Esophagus mucosa (tissue), 1 donor: ENCODE results near the gene CCDC171. TPM values are rescaled to one million over a fixed set of nuclear protein-coding genes. Genes with fewer than 3 reads are reported as not detected.

Experiments
- ATAC-seq: fragments of 200-7000 bp; cut with Tn5 transposase; one replicate; pipeline ENCODE4 v1.9.1; 2020
- total RNA-seq: library from RNA; stranded (reverse); gene quantifications from one replicate; pipeline ENCODE4 v1.2.4, GENCODE V29; 2023
- donor health status: DM: yes; HTN: yes; CAD: no.

The CCDC171 gene
- total RNA-seq, 1 donor from 2014 or later = 1.4 TPM

DNA sequence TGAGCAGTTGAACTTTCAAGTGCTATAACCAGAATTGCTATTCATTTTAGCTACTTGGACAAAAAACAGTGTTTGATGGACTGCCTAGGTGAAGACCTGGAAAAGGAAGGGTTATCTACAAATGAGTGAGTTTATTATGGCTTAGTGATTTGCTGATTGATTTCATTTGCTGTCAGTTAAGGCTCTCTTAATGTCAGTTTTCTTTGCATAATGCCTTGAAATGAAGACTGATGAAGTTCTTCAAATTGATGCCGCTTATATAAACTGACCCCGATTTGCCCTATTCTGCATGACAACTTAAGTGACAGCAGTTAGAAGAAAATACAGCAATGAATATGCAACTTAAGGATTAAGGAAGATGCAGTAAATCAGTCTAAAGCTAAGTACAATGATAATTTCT lies 332.6 kb downstream of the CCDC171 start:
- ATAC-seq = no peak

DNA sequence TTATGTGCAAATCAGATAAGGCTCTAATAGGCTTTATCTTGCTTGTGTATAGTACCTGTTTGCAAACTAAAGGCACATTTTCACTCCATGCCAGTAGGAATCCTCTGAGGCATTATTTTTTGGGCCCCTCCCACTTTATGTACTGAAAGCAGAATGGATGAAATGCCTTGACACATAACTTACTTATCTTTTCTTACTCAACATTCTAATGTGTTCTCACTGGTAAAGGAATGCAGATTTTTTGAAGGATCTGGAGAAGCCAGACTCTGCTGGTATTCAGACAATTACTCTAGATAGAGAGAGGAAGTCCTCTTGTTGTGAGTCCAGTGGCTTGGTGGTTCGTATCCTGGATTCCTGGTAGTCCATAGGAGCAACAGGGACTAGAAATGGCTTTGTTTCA lies 336.7 kb downstream of the CCDC171 start:
- ATAC-seq = no peak

DNA sequence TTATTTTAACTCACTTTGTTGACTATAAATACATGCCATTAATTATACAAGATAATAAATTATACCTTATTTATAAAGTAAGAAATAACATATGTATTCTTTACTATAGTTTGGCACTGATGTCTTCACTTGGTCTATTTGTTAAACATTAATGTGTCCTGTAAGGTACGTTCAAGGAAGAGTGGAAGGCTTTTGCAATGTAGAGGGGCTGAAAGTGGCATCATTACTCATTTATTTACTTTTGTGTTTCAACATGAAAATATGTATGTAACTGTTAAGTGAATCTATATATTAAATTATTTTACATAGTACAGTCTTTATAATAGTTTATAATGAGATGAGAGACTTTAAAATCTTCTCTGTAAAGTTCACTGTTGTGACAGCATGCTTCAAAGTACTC lies 348.7 kb downstream of the CCDC171 start:
- ATAC-seq = no peak

DNA sequence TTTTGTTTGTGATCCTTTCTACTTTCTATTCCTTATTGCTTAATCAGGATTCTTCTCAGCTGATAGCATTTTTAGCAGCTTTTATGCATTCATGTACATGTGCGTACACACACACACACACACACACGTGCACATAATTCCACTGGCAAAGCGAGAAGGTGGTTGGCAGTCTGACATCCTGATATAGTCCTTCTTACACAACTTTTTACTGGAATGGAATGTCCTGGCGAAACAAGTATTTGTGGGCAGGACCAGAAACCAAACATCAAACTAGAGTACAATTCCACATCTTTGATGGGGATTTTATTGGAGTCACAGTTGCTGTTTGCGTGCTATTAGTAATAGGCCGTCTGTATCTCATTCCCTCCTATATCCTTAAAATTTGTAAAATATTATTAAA lies 356.5 kb downstream of the CCDC171 start:
- no peak for ATAC-seq

DNA sequence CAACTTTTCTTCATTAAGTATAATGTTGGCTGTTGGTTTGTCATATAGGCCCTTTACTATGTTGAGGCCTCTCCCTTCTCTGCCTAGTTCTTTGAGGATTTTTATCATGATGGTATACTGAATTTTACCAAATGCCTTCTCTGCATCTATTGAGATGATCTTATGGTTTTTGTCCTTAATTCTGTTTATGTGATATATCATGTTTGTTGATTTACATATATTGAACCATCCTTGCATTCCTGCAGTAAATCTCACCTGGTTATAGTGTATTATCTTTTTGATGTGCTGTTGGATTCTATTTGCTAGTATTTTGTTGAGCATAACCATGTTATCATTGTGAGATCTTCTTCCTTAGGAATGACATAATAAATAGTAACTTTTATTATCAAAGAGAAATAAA lies 362.9 kb downstream of the CCDC171 start:
- no peak for ATAC-seq

DNA sequence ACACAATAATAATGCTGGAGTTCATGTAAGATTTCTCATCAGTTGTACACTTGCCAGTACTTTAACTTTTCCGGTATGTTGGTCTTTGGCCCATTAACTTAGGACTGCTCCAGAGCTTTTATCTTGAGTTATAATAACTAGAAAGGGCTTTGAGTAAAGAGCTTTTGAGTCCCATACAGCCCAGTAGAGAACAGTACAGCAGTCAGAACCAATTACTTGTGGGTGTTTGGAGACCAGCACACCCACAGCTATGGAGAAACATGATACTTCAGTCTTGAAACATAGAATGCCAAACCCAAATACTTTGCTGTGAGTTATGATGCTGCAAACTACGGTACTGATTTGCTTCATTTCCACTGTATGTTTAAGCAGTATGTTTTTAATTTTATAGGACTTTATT lies 374.3 kb downstream of the CCDC171 start:
- no peak for ATAC-seq

DNA sequence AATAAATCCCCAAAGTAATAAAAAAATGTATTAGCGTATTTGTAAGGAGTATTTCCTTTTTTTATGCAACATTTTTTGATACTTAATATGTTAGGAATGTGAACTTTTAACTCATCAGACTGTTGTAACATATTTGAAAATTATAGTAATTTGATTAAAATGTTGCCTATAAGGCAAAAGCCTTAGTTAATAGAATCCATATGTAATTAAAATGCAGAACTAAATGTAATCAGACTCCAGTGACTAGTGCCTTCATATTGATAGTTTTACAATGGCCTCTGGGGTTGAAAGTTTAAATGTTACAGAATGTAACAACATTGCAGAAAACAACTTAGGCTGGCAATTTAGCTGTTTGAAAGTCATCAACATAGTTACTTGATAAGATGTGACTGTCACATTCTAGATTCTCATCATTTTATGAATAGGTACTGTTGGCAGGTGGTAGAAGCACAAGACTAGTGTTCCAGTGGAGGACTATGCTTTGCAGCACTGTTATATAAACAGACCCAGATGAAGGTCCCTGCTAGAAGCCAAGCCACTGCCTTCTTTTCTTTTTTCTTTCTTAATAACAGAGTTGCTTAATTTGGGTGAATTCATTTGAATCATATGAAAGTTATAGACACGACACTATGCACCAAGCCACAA lies 382.9 kb downstream of the CCDC171 start:
- no peak for ATAC-seq

DNA sequence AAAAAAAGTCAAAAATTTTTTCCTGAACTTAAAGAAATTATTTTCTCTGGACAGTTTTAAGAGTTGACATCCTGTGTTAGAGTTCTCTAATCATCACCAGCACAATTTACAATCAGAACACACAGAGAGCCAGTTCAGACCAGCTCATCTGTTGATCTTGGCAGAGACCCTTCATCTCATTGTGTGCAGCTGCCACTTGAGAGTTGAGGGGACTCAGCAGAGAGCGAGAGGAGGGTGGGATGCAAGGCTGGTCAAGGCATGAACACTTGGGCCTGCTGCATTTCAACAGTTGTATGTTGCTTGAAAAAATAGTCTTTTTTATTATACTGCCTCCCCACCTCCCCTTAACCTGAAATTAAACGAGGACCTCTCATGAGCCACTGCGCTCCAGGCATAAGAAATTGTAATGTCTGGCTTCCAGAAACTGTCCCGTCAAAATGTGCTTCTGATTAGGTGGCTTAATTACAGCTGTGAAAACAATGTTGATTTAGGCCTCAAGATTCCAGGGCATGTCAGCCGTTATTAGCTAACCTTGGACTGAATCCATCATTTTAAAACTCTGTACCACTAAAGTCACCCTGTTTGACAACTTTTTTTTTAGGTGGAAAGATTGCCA lies 383.6 kb downstream of the CCDC171 start:
- no peak for ATAC-seq

DNA sequence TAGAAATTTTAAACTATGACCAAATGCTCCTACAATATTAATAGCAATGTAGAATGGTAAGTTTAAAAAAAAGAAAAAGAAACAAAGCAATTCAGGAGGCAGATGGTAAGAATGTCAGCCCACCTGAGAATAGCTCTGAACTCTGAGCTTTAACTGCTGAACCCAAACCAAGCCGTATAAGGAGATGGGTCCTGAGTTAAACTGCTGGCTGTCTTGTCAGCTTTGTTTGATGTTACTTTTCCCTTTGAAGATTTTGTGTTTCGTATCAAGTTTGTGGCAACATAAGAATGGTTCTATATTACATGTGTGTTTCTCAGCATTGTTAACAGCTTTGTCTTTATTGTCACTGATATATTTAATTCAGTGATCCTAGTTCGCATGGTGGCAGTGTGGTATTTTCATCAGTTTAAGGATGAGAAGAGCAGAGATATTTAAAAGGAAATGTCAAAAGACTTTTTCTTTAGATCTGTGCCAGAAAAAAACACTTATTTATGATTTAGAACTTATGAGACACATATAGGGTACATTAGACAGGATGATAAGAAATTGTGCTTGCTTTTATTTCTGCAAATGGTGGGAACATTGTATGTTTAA lies 390.1 kb downstream of the CCDC171 start:
- ATAC-seq = no peak

DNA sequence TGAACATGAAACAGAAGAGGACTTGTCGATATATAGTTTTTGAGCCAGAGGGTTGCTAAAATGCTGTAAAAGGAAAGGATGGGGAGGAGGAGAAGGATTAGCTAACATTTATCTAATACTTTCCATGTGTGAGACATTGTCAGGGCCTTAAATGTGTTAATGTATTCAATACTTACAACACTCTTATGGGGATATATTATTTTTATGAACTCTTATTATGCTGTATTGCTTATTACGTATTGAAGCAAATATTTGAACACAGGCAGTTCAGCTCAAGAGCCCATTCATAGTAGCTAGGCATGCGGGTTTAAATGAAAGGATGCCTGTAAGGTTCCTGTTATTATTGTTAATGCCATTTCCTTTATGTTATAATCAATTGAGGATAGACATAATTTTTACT lies 391.5 kb downstream of the CCDC171 start:
- ATAC-seq = no peak

DNA sequence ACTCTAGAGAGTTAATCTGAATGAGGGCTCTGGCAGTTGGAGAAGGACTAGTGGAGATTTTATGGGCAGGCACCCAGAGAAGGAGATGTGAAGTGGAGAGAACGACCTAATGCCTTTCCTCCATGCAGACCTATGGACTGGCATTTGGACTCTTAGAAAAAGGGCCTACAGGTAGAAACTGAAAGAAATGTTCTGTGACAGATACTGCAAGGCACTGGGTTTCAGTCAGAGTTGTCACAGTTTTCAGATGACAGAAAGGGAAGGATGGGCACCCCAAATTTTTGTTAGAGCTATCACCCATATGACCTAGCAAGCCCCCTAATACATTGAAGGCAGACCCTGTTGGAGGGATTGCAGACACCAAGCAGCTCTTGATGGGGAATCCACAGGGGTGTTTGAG lies 406.8 kb downstream of the CCDC171 start:
- no peak for ATAC-seq

DNA sequence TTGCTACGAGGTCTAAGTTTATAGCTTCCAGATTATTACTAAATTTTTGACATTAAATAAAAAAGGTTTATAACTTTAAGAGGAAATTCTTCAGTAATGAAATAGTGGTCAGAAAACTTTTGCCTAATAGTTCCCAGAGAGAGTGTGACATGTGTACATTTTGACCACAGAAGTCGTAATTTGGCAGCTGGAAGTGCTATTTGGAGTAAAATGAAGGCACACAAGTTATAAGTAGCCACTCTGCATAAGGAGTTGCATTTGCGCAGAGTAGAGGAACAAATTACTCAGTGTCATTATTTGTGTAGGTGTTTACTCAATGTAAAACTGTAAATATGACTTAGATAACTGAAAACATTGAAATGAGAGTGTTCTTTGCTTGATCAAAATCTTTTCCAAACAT lies 408.4 kb downstream of the CCDC171 start:
- no peak for ATAC-seq

DNA sequence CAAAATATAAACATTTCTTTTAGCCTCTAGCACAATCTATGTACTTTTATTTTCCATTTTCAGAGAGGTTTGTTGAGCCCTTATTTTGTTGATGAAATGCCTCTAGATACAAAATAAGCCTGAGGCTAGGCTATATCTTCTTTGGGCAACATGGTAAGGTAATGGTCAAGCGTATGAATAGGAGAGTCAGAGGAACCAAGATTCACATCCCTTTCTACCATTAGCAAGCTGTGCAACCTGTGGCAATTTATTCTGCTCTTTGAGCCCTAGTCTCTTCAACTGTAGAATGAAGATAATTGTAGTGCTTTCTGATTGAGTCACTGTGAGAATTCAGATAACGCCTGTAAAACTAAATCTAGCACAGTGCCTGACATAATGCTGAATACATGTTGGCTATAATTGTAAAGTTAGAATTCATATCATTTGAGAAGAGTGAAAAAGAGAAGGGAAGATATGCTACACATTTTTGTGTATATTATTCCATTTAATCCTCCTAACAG lies 412.5 kb downstream of the CCDC171 start:
- no peak for ATAC-seq

DNA sequence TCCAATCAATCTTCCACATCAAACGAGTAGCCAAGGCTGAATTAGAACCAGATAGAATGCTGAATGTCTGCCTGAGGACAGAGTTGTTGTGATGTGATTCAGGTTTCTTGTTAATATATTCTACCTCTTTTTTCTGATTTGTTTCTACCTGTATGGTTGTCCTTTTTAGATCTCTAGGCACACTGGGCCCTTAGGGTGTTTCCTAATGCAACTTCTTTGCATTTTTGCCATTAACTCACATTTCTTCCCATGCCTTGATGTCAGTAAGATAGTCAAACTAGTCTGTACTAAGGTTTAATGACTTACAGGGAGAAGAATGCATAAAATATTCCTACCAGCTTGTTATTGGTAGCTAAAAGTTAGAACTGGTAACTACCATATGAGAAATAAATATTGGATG lies 413.6 kb downstream of the CCDC171 start:
- no peak for ATAC-seq

DNA sequence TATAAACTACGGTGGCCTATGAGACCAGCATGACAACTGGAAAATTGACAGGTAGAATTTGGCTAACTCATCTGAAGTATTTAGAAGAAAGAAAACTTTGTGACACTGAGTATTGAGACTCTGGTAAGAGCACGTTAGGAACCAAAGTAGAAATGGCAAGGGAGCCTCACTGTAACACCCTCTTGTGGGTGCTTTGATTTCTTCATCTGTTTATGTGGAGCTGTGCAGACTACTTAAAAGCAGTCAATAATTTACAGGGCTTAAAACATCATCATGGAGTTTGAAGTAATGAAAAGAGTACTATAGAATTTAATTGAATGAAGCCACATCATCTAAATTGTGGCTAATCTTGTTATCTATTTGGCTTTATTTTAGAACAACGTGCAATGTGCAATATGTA lies 414.2 kb downstream of the CCDC171 start:
- no peak for ATAC-seq

DNA sequence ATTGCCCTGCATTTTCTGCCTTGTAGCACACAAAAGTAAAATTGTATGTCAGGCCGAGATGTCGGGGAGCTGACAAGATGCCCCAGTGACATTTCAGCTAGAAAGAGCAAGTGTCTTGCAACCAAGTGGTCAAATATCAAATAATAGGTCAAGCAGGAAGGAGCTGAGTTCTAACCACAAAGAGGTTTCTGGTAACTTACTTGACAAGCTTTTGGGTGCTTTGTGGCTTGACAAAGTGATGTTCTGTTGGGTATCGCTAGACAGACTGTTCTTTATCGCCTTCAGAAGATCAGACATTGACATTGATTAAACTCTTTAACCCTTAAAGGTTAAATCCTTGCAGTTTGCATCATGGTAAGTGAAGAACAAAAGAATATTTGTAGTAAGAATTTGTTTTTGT lies 419.9 kb downstream of the CCDC171 start:
- no peak for ATAC-seq

DNA sequence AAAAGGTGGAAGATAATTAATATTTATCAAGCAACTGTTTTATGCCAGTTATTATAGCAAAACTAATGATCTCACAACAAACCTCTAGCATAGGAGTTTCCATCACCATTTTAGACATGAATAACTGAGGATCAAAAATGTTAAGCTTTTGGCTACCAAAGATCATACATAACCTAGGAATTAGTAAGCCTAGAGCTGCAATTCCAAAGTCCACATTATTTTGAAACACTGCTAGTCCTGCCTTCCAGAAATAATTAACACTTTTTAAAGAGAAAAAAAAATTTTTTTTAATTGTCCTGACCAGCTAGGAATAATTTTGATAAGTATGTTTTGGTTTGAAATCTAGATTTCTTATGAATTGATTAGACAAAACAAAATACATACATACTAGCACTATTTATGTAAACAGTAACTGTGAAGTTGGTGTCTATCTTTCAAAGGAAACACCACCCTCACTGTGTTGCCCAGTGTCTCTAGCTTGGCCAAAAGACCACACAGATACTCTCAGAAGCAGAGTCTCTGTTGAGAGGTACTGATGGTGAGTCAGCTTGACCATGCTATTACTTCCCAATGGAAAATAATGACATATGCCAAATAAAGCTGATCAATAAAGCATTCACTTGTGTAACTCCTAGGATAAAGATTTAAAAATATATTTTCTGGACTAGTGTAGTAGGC lies 422.4 kb downstream of the CCDC171 start:
- ATAC-seq = no peak

DNA sequence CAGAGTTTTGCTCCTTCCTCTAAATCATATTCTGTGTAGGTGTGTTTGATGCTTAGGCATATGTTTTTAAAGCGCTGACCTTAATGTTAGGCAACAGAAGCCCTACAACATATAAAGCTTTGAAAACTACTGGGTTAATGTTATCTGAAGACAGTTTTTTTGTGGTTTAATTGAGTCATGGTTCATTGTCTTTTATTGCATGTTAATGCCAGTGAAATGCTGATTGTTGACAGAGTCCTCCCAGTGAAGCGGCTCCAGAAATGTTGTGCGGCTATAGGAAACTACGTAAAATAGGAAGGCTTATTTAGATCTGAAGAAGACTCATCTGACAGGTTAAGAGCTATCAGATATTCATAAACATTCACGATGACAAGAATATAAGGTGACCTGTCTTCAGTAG lies 424.6 kb downstream of the CCDC171 start:
- no peak for ATAC-seq

DNA sequence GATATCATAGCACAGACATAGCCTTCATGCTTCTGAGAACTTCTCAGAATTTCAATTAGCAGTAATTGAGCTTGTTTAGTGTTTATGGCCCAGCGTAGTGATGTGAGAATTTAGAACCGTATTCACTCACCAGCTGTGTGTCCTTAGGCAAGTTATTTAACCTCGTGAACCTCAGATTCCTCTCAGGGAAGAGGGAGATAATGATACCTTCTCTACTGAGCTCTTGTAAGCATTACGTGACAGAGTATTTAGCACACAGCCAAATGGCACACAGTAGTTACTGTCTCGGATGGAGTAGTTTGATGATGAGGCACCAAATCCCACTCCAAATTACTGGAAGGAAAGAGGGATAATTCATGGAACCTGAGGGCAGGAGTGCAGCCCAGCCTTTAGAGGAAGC lies 429.3 kb downstream of the CCDC171 start:
- no peak for ATAC-seq

DNA sequence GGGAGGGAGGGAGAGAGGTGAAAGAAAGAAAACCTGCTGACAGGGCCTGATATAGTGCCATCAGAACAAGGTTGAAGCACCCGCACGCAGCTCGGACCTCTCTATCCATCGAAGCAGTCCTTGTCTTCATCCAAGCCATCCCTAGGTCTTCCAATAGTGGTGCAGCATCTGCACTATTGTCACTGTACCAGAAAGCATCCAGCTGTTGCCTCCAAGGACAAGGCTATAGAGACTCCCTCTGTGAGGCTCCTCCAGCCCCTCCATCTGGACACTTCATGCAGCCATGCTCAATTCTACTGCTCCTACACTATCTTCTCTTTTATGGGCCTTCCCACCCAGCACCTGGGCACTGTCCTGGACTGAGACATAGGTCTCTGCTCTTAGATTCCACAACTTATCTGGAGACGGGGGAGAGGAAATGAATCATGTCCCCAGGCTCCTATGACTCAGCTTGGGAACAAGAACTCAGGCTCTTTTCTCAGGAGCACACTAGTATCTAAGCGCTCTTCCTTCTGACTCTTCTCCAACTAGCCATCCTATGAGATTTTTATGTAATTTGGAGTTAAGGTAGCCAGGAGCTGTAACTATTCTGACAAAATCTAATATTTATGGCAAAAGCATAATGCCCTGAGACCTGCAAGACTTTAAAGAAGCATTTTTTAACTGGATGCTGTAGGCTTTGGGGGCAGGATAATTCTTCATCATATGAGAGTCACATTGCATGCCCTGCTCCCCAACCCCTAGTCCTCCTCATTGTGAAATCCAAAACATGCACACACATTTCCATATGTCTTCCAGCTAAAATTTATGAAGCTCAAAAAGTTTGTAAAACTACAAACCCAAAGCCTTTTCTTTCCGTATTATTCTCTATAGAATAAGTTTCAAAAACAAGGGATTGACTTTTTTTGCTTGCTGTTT lies 446.8 kb downstream of the CCDC171 start:
- ATAC-seq = no peak

DNA sequence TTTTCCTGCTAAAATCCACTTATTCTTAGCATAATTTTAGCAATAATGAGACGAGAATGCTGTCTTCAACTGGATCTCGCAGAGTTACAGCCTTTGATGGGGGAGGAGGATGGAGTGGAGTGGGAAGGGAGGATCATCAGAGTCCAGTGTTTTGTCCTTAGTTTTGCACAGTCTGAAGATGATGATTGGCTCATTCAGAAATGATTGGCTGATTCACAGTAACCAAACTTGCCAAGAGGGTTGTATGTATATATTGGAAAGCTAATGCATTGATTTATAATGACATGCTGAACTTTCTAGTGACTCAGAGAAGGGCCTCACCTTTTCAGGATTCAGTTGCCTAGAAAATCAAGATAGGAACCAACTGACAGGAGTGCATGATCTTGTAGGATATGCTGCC lies 448.0 kb downstream of the CCDC171 start:
- no peak for ATAC-seq

DNA sequence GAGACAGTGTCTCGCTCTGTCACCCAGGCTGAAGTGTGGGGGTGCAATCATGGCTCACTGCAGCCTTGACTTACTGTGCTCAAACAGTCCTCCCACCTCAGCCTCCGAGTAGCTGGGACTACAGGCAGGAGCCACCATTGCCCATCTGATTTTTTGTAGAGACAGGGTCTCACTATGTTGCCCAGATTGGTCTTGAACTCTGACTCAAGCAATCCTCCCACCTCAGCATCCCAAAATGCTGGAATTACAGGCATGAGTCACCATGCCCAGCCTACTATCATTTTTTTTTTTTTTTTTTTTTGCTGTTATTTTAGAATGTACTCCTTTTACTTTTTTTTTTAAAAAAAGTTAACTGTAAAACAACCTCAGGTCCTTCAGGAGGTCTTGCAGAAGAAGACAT lies 449.0 kb downstream of the CCDC171 start:
- ATAC-seq = no peak

DNA sequence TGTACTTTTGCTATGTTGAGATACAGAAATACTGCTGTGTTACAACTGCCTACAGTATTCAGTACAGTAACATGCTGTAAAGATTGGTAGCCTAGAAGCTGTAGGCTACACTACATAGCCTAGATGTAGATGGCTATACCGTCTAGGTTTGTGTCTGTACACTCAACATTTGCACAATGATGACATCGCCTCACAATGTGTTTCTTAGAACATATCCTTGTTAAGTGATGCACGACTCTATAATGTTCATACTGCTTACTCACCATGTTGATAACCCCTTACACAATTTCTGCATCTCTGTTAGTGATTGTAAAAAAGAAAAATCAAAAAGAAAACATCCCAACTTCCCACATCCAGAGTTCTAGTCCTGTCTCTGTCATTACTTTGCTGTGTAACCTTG lies 450.0 kb downstream of the CCDC171 start:
- no peak for ATAC-seq
